ENCODE data around the gene FBH1.
A peak's percentile ranks its signal among the peaks of the same experiment; 100 is the strongest.

Gene FBH1

DNA sequence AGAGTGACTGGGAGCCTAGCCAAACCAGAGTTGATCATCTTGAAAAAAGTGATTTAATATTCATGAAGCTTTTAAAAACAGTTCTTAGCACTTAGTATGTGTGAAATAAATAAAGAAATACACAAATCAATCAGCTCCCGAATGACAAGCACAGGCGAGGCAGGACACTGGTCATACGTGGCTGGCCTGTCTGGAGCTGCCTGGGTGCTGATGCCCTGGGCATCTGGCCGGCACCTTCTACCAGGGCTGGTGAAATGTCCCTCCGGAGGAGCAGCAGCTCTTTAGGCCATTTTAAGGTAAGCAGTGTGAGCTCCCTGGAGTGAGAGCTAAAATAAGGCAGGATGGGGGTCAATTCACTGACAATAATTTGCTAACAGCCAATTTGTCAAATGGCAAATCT is 63.6 kb downstream of the FBH1 start:
- H3K9me3 ChIP-seq (ENCODE audit: control extremely low read depth in 1 of 5, control insufficient read depth in 4 of 5, insufficient read depth in 2 of 5, low read depth in 1 of 5, low read length in 4 of 5) = no peaks in the 10 kb centered on the region
- 98% methylated on average over 5 of the region's 5 CpGs for WGBS (ENCODE audit: insufficient coverage)

DNA sequence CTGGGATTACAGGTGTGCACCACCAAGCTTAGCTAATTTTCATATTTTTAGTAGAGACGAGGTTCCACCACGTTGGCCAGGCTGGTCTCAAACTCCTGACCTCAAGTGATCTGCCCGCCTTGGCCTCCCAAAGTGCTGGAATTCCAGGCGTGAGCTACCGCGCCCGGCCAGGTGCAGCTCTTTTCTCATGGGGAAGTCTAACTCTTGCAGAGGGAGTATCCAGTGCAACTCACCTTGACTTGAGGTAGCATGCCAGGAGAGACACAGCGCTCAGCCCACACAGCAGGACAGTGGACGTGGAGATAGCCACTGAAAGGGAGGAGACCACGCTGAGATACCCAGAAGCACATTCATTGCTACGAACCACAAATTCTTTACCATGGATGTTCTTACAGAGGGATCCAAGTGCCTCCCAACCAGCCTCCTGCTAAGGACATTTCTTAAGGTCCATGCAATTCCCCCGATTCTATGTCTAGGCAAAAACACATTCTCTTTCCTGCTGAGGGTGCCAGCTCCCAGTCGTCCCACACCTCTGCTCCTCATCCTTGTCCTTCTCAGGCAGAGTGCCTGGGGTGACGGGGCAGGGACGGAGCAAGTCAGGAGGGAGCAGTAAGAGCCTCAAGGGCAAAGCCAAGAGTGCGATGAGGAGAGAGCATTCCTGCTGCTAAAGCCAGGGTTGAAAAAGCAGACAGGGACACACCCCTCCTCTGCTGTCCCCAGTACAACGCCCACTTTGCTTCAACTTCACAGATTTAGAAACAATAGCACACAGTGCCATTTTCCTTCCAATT is 66.3 kb downstream of the FBH1 start:
- H3K36me3 ChIP-seq (ENCODE audit: control insufficient read depth in 4 of 4, insufficient read depth in 4 of 4, low read length in 3 of 4) = peaks cover 5 to 39% (median 23%) of the 10 kb centered on the region in 4 experiments
- ChIA-PET POLR2A (no interaction called here), CTCF (no interaction called here)
- DNase-seq = no peak
- no peak overlapping the region for H3K27ac ChIP-seq (ENCODE audit: insufficient read depth in 1 of 2, low read depth in 1 of 2, low read length in 2 of 2, poor library complexity in 1 of 2, severe bottlenecking in 2 of 2)
- H3K4me3 ChIP-seq (ENCODE audit: control insufficient read depth in 1 of 7, extremely low read depth in 1 of 7, insufficient read depth in 4 of 7, low read depth in 2 of 7, low read length in 6 of 7) = no peak overlapping the region
- no peaks in the 10 kb centered on the region for H3K27me3 ChIP-seq (replicated peaks in 2 of 5; ENCODE audit: control insufficient read depth in 4 of 5, insufficient read depth in 5 of 5, low read length in 4 of 5)
- H3K9me3 ChIP-seq (ENCODE audit: control extremely low read depth in 1 of 5, control insufficient read depth in 4 of 5, insufficient read depth in 2 of 5, low read depth in 1 of 5, low read length in 4 of 5) = no peaks in the 10 kb centered on the region
- 93% methylated on average over 14 of the region's 17 CpGs for WGBS (ENCODE audit: insufficient coverage)
- H3K4me1 ChIP-seq (ENCODE audit: control extremely low read depth in 1 of 4, control insufficient read depth in 4 of 4, insufficient read depth in 4 of 4, low read length in 3 of 4) = no peaks in the 10 kb centered on the region

More for the DNA sequence above, 63.6 kb downstream of the FBH1 start:
- CTCF ChIA-PET = no interaction called here
- H3K4me3 ChIP-seq (ENCODE audit: control insufficient read depth in 1 of 7, extremely low read depth in 1 of 7, insufficient read depth in 4 of 7, low read depth in 2 of 7, low read length in 6 of 7) = no peak overlapping the region
- POLR2A ChIA-PET = no interaction called here
- H3K36me3 ChIP-seq (ENCODE audit: control insufficient read depth in 4 of 4, insufficient read depth in 4 of 4, low read length in 3 of 4) = peaks cover 2 to 24% (median 13%) of the 10 kb centered on the region in 4 experiments
- no peak for DNase-seq
- no peak overlapping the region for H3K27ac ChIP-seq (ENCODE audit: insufficient read depth in 1 of 2, low read depth in 1 of 2, low read length in 2 of 2, poor library complexity in 1 of 2, severe bottlenecking in 2 of 2)
- no peaks in the 10 kb centered on the region for H3K27me3 ChIP-seq (replicated peaks in 2 of 5; ENCODE audit: control insufficient read depth in 4 of 5, insufficient read depth in 5 of 5, low read length in 4 of 5)
- no peaks in the 10 kb centered on the region for H3K4me1 ChIP-seq (ENCODE audit: control extremely low read depth in 1 of 4, control insufficient read depth in 4 of 4, insufficient read depth in 4 of 4, low read length in 3 of 4)

- Histone ChIP-seq H3K4me3 (ENCODE audit: control insufficient read depth in 1 of 7, extremely low read depth in 1 of 7, insufficient read depth in 4 of 7, low read depth in 2 of 7, low read length in 6 of 7) (no peak overlapping the region), H3K4me1 (ENCODE audit: control extremely low read depth in 1 of 4, control insufficient read depth in 4 of 4, insufficient read depth in 4 of 4, low read length in 3 of 4) (no peaks in the 10 kb centered on the region), H3K36me3 (ENCODE audit: control insufficient read depth in 4 of 4, insufficient read depth in 4 of 4, low read length in 3 of 4) (peaks cover 10 to 40% (median 21%) of the 10 kb centered on the region in 4 experiments), H3K9me3 (ENCODE audit: control extremely low read depth in 1 of 5, control insufficient read depth in 4 of 5, insufficient read depth in 2 of 5, low read depth in 1 of 5, low read length in 4 of 5) (no peaks in the 10 kb centered on the region), H3K27me3 (replicated peaks in 2 of 5; ENCODE audit: control insufficient read depth in 4 of 5, insufficient read depth in 5 of 5, low read length in 4 of 5) (no peaks in the 10 kb centered on the region), H3K27ac (ENCODE audit: insufficient read depth in 1 of 2, low read depth in 1 of 2, low read length in 2 of 2, poor library complexity in 1 of 2, severe bottlenecking in 2 of 2) (no peak overlapping the region)
- POLR2A ChIA-PET = no interaction called here
- no peak for DNase-seq
- WGBS (ENCODE audit: insufficient coverage) = 92% methylated on average over 2 of the region's 2 CpGs
- CTCF ChIA-PET = no interaction called here
Measured at GRCh38 chr10:5958077-5958476, 68.0 kb downstream of the FBH1 start.

DNA sequence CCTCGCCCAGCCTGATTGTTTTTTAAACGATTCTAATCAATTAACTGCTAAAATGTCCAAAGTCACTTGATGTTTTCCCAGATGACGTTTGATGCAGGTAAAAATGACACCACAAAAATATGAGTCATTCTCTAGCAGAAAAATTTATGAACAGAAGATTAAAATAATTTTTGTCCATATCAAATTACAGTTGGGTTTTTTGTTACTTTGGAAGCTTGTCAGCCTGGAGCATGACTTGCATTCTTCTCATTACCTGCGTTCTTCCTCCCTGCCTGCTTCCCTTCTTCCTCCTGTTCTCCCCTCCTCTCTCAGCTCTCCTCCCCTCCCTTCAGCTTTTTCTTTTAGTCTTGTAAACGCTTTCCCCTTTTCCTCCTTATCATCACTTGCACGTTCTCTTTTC is 68.6 kb downstream of the FBH1 start:
- Histone ChIP-seq H3K9me3 (ENCODE audit: control extremely low read depth in 1 of 5, control insufficient read depth in 4 of 5, insufficient read depth in 2 of 5, low read depth in 1 of 5, low read length in 4 of 5) (no peaks in the 10 kb centered on the region), H3K4me1 (ENCODE audit: control extremely low read depth in 1 of 4, control insufficient read depth in 4 of 4, insufficient read depth in 4 of 4, low read length in 3 of 4) (no peaks in the 10 kb centered on the region), H3K4me3 (ENCODE audit: control insufficient read depth in 1 of 7, extremely low read depth in 1 of 7, insufficient read depth in 4 of 7, low read depth in 2 of 7, low read length in 6 of 7) (no peak overlapping the region), H3K27me3 (replicated peaks in 2 of 5; ENCODE audit: control insufficient read depth in 4 of 5, insufficient read depth in 5 of 5, low read length in 4 of 5) (no peaks in the 10 kb centered on the region), H3K27ac (ENCODE audit: insufficient read depth in 1 of 2, low read depth in 1 of 2, low read length in 2 of 2, poor library complexity in 1 of 2, severe bottlenecking in 2 of 2) (no peak overlapping the region), H3K36me3 (ENCODE audit: control insufficient read depth in 4 of 4, insufficient read depth in 4 of 4, low read length in 3 of 4) (peaks cover 10 to 42% (median 18%) of the 10 kb centered on the region in 4 experiments)
- WGBS (ENCODE audit: insufficient coverage) = 33% methylated on average over 1 of the region's 6 CpGs
- DNase-seq = peak in 1 of 3 donors; percentile 13
- POLR2A ChIA-PET = no interaction called here
- CTCF ChIA-PET = interaction anchor here (1.2 kb wide), 1 partner anchor 13 kb away, joined by 4 read pairs; no protein-coding TSS in a partner anchor

DNA sequence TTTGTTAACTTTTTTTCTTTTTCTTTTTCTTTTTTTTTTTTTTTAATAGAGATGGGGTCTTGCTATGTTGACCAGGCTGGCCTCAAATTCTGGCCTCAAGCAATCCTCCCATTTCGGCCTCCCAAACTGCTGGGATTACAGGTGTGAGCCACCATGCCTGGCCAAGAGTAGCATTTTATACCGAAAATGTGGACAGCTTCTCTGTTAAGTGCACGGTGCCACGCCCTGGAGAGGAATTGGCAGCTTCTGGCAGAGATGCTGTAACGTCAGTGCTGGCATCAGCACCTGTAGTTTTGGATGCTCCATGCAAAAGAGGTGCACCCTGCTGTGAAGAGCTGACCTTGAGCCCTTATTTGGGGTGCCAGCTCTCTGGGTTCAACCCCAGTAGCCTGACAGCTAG is 69.1 kb downstream of the FBH1 start:
- no peaks in the 10 kb centered on the region for H3K27me3 ChIP-seq (replicated peaks in 2 of 5; ENCODE audit: control insufficient read depth in 4 of 5, insufficient read depth in 5 of 5, low read length in 4 of 5)
- H3K27ac ChIP-seq (ENCODE audit: insufficient read depth in 1 of 2, low read depth in 1 of 2, low read length in 2 of 2, poor library complexity in 1 of 2, severe bottlenecking in 2 of 2) = no peak overlapping the region
- CTCF ChIA-PET = interaction anchor here (1.2 kb wide), 1 partner anchor 12 kb away, joined by 4 read pairs; no protein-coding TSS in a partner anchor
- peaks cover 9 to 43% (median 17%) of the 10 kb centered on the region in 4 experiments for H3K36me3 ChIP-seq (ENCODE audit: control insufficient read depth in 4 of 4, insufficient read depth in 4 of 4, low read length in 3 of 4)
- DNase-seq = no peak
- POLR2A ChIA-PET = no interaction called here
- no peaks in the 10 kb centered on the region for H3K4me1 ChIP-seq (ENCODE audit: control extremely low read depth in 1 of 4, control insufficient read depth in 4 of 4, insufficient read depth in 4 of 4, low read length in 3 of 4)
- H3K4me3 ChIP-seq (ENCODE audit: control insufficient read depth in 1 of 7, extremely low read depth in 1 of 7, insufficient read depth in 4 of 7, low read depth in 2 of 7, low read length in 6 of 7) = no peak overlapping the region
- WGBS (ENCODE audit: insufficient coverage) = 97% methylated on average over 5 of the region's 5 CpGs
- no peaks in the 10 kb centered on the region for H3K9me3 ChIP-seq (ENCODE audit: control extremely low read depth in 1 of 5, control insufficient read depth in 4 of 5, insufficient read depth in 2 of 5, low read depth in 1 of 5, low read length in 4 of 5)

DNA sequence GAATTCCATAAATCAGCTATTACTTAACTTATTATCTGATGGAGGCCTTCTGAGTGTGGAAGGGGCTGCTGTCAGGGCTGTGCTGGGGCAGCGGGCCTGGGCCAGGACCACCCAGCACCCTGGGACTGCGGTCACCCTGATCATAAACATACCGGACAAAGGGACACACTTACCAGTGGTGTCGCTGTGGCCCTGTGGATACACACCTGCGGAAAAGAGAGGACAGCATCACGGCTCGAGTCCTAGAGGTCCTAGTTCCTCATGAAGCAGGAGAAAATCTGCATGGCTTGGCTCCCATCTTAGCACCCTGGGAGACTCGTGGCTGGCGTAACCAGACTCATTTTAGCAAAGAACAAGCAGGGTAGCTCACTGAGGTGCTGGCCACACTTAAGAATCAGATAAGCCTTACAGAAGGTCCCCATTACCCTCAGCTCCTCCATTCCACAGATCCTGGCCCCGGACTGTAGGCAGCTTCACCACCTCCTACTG is 69.6 kb downstream of the FBH1 start:
- 85% methylated on average over 8 of the region's 10 CpGs for WGBS (ENCODE audit: insufficient coverage)
- no peak for DNase-seq
- Histone ChIP-seq H3K27ac (ENCODE audit: insufficient read depth in 1 of 2, low read depth in 1 of 2, low read length in 2 of 2, poor library complexity in 1 of 2, severe bottlenecking in 2 of 2) (no peak overlapping the region), H3K9me3 (ENCODE audit: control extremely low read depth in 1 of 5, control insufficient read depth in 4 of 5, insufficient read depth in 2 of 5, low read depth in 1 of 5, low read length in 4 of 5) (no peaks in the 10 kb centered on the region), H3K27me3 (replicated peaks in 2 of 5; ENCODE audit: control insufficient read depth in 4 of 5, insufficient read depth in 5 of 5, low read length in 4 of 5) (no peaks in the 10 kb centered on the region), H3K36me3 (ENCODE audit: control insufficient read depth in 4 of 4, insufficient read depth in 4 of 4, low read length in 3 of 4) (peaks cover 9 to 47% (median 17%) of the 10 kb centered on the region in 4 experiments), H3K4me1 (ENCODE audit: control extremely low read depth in 1 of 4, control insufficient read depth in 4 of 4, insufficient read depth in 4 of 4, low read length in 3 of 4) (no peaks in the 10 kb centered on the region), H3K4me3 (ENCODE audit: control insufficient read depth in 1 of 7, extremely low read depth in 1 of 7, insufficient read depth in 4 of 7, low read depth in 2 of 7, low read length in 6 of 7) (no peak overlapping the region)
- POLR2A ChIA-PET = no interaction called here
- CTCF ChIA-PET = interaction anchor here (1.2 kb wide), 1 partner anchor 12 kb away, joined by 4 read pairs; no protein-coding TSS in a partner anchor
